NCI-H1694 (cell line): Measurements from ENCODE around the gene GPR83.
"Not testable (repeated sequence)": the region's sequence is repeated elsewhere in the genome, so short reads cannot be mapped to it uniquely, and the experiment has no call there.

Experiments
- DNase-seq: peaks from one replicate; lab custom pipeline; 2025; lab: John Stamatoyannopoulos, UW

The GPR83 gene

GRCh38 chr11:94400839-94401772 is at the start of gene GPR83:
GPR83 (minus strand) TSS chr11:94401419; CDS start chr11:94401247, 172 bp downstream.
- no peak for DNase-seq

GRCh38 chr11:94450048-94450447 is 48.8 kb upstream of the GPR83 start:
- no peak for DNase-seq

- no peak for DNase-seq
These were observed 48.2 kb upstream of the GPR83 start for GRCh38 chr11:94449437-94449836.

- no peak for DNase-seq
These were observed 47.8 kb upstream of the GPR83 start for GRCh38 chr11:94449029-94449428.

GRCh38 chr11:94447149-94447548 is 45.9 kb upstream of the GPR83 start:
- no peak for DNase-seq

GRCh38 chr11:94445641-94446040 is 44.4 kb upstream of the GPR83 start:
- DNase-seq, result no peak

GRCh38 chr11:94433049-94433448 is 31.8 kb upstream of the GPR83 start:
- no peak for DNase-seq

GRCh38 chr11:94424662-94425061 is 23.4 kb upstream of the GPR83 start:
- no peak for DNase-seq

- no peak for DNase-seq
These were observed 22.8 kb upstream of the GPR83 start for GRCh38 chr11:94424011-94424410.

GRCh38 chr11:94423507-94423906 is 22.3 kb upstream of the GPR83 start:
- no peak for DNase-seq

- no peak for DNase-seq
These were observed 17.0 kb upstream of the GPR83 start for GRCh38 chr11:94418123-94418765.

GRCh38 chr11:94417386-94417987 is 16.3 kb upstream of the GPR83 start:
- no peak for DNase-seq

GRCh38 chr11:94405062-94405833 is 4.0 kb upstream of the GPR83 start:
- DNase-seq, result no peak

- no peak for DNase-seq
These were observed 1.1 kb upstream of the GPR83 start for GRCh38 chr11:94402355-94402754.

GRCh38 chr11:94401773-94402265 is 600 bp upstream of the GPR83 start:
- no peak for DNase-seq

- no peak for DNase-seq
These were observed 771 bp downstream of the GPR83 start for GRCh38 chr11:94400457-94400838.

GRCh38 chr11:94400050-94400449 is 1.2 kb downstream of the GPR83 start:
- no peak for DNase-seq

- DNase-seq, result no peak
These were observed 3.1 kb downstream of the GPR83 start for GRCh38 chr11:94398101-94398500.

GRCh38 chr11:94396282-94396681 is 4.9 kb downstream of the GPR83 start:
- DNase-seq, result no peak

GRCh38 chr11:94391937-94392336 is 9.3 kb downstream of the GPR83 start:
- DNase-seq, result not testable (repeated sequence)

GRCh38 chr11:94379613-94380012 is 21.6 kb downstream of the GPR83 start:
- DNase-seq, result no peak

- no peak for DNase-seq
These were observed 24.4 kb downstream of the GPR83 start for GRCh38 chr11:94376841-94377240.
